ENCODE results near the gene NEIL3.
A peak's percentile ranks its signal among the peaks of the same experiment; 100 is the strongest.

The NEIL3 gene

DNA sequence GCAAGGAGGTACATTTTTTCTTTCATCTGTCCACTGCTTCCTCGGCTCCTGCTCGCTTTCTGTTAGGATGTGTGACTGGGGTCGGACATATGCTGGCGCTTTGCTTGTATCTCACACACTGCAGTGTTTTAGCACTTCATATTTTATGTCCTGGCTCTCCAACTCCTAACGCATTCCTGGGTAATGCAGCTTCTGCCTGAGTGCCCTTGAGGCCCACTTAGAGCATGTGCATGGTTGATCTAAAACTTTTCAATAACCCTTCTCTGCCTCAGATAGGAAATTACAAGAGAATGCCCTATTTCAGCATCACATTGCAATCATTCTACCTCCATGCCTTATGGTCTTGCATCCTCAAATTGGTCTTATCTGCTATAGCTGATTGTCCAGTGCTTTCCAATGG lies 65.3 kb downstream of the NEIL3 start:
- DNase-seq: peak in 1 of 3 experiments; percentile 16

- DNase-seq: no peak
Observed at GRCh38 chr4:177375372-177375771, 65.7 kb downstream of the NEIL3 start.

DNA sequence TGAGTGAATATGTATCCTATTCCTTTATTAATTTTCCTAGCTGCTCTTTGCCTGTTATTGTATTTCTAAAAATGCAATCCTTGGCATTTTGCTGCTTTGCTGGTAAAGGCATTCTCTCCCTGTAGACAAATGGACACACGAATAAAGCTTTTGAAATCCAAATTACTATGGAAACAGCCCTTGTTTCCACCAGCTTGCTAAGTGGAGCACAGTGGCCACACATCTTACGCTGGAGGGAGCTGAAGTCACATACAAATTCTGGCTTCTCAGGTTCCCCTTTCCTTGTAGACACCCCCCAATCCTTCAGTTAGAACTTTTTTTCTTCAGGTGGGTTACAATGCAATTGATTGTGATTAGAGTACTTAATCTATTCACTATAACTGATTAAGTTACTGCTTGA lies 66.3 kb downstream of the NEIL3 start:
- no peak for DNase-seq

GRCh38 chr4:177380730-177381287 lies 71.1 kb downstream of the NEIL3 start:
- DNase-seq: no peak

DNA sequence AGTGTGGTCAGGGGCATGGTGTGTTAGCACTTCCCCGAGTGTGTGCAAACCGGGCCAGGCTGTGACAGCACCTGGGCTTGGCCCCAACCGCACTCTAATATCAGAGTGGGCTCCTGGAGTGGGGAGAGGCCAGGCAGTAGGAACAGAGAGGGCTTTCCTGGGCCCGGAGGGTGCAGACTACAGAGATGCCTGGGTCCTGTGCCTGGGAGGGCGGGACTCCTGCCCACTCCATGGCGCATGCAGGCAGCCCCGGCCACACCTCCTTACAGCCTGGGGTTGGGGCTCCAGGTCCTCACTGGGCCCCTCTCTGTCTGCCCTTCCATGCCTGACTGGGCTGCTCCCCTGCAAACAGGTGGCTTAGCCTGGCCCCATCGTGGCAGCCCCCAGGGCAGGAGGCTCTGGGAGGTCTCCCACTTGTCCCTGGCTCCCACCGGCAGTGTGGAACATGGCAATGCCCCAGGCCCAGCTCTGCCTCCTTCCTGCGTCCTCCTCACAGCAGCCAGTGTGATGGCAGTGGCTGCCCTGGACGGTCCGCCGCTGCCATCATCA lies 72.2 kb downstream of the NEIL3 start:
- DNase-seq: no peak

- no peak for DNase-seq
Observed at GRCh38 chr4:177384856-177385397, 75.3 kb downstream of the NEIL3 start.

- DNase-seq: no peak
Observed at GRCh38 chr4:177385576-177386277, 76.1 kb downstream of the NEIL3 start.

DNA sequence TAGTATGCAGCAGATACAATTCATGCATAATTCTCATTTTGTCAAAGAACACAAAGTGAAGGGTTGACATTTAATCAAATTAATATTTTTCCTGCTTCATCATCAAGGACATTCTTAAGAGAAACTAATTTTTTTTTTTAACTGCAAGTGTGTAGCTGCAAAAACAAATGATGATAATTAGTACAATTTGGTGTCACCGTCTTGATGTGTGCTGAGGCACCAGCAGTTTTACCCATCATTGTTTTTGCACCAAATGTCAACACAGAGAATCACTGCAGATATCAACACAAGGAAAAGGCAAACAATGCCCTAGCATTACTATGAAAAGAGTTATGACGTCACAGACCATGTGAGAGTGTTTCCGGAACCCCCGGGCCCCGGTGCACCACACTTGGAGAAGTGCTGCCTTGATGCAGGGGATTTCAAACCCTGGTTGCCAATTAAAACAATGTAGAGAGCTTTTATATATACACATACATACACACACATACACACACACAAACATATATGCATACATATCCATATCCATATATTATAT lies 76.7 kb downstream of the NEIL3 start:
- DNase-seq: peak in 1 of 3 experiments; percentile 20

GRCh38 chr4:177391287-177391686 lies 81.6 kb downstream of the NEIL3 start:
- DNase-seq: no peak

- no peak for DNase-seq
Observed at GRCh38 chr4:177391953-177392352, 82.3 kb downstream of the NEIL3 start.

GRCh38 chr4:177393236-177393635 lies 83.6 kb downstream of the NEIL3 start:
- DNase-seq: no peak

- DNase-seq: peak in 1 of 3 experiments; percentile 13
Observed at GRCh38 chr4:177396352-177396751, 86.7 kb downstream of the NEIL3 start.

DNA sequence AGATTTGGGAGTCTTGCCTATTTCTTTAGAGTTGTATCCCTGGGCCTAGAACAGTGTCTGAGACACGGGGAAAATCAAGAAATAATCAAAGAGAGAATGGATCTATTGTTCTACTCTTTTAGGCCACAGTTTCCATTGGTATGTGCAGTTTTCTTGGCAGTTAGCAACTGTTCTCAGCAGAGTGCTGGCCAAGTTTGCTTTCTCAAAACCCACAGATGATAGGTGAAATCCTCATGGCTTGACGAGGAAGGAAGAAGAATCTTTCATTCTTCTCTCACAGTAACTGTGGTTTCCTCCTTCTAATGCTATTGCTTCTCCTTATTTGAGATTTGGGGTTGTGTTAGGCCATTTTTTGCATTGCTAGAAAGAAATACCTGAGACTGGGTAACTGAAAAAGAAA lies 90.4 kb downstream of the NEIL3 start:
- DNase-seq: no peak

DNA sequence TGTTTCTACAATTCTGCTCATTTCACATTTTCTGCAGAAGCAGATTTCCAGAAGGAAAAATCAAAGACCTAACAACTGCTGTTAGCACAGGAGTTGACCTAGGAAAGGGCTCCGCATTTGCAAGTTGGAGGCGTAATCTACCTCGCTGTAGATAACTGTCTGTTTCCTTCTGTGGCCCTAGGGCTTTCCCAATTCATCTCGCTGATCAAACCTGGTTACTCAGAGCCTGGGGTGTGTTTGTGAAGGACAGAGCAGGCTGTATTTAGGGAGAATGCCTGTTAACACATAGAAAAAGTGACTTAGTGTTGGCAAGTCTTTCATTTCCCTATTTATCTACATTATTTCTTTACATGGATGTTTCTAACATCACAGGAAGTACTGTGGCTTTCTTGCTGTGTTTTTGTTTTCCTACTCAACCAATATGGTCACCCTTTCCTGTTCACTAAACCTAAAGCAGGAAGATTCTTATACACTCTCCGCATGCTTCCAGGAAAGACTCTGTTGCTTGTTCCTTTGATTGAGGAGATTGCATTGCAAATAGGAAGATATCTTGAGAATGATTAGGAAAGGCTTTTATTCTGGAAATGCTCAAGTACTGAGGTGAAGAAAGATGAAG lies 92.1 kb downstream of the NEIL3 start:
- DNase-seq: no peak

DNA sequence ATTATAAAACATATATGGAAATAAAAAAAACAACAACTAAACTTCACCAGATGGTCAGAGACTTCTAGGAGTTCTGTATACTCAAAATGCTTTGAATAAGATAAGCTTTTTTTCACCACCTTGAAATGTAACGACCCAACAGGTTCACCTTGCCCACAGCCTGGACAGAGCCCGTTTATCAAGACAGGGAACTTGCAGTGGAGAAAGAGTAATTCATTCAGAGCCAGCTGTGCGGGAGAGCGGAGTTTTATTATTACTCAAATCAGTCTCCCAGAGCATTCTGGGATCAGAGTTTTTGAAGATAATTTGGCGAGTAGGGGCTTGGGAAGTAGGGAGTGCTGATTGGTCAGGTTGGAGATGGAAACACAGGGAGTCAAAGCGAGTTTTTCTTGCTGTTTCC lies 94.1 kb downstream of the NEIL3 start:
- no peak for DNase-seq

- no peak for DNase-seq
Observed at GRCh38 chr4:177404342-177404741, 94.7 kb downstream of the NEIL3 start.

- no peak for DNase-seq
Observed at GRCh38 chr4:177404986-177405385, 95.3 kb downstream of the NEIL3 start.

DNA sequence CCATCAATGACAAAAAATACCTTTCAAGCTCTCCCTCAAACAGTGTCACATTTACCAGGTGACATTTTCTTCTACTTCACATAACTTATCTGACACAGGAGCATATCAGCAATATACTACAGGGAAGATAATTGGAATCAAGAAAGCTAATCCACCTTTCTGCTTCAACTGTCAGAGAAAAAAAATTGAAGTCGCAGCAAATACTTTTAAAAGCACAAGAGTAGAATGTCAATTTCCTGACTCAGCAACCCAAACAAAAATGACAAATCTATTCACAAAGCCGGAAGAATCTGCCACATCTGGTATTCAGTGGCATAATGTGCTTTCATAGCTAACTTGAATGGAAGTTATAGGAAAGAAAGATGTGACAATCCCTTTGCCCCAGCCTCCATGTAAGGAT lies 95.8 kb downstream of the NEIL3 start:
- no peak for DNase-seq

DNA sequence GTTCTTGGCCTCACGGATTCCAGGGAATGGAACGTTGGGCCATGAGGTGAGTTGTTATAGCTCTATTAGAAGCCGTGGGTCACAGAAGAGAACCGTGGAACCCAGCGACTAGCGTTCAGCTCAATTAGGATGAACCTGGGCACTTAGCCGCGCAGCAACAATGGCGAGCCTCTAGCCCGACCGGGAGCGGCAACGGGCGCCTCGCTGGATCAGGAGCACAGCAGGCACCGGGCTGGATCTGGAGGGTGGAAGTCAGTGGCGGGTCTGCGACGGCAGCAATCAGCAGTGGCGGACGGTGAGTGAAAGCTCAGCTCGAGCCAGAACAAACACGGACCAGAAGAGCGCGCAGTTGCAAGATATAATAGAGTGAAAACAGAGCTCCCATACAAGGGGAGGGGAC lies 98.3 kb downstream of the NEIL3 start:
- no peak for DNase-seq

GRCh38 chr4:177410566-177410965 lies 100.9 kb downstream of the NEIL3 start:
- DNase-seq: peak in 1 of 3 experiments; percentile 68

- DNase-seq: no peak
Observed at GRCh38 chr4:177411996-177412395, 102.3 kb downstream of the NEIL3 start.
